GM12801 (cell line): Measurements from ENCODE around the gene KCNG2.

Experiments
- CTCF ChIP-seq: IDR thresholded peaks from one replicate; pipeline ENCODE4 v1.5.1; 2011; ENCODE audit warnings: control low read depth; ENCODE audit not compliant: insufficient read length; ENCODE audit errors: extremely low read depth

Gene KCNG2

GRCh38 chr18:79927607-79928562, 130.1 kb downstream of the KCNG2 start:
- no peak for TF ChIP-seq CTCF

- TF ChIP-seq CTCF, result no peak
Observed at GRCh38 chr18:79928563-79928960, 130.8 kb downstream of the KCNG2 start.

- no peak for TF ChIP-seq CTCF
Observed at GRCh38 chr18:79930020-79930642, 132.4 kb downstream of the KCNG2 start.

GRCh38 chr18:79931475-79931874, 133.7 kb downstream of the KCNG2 start:
- TF ChIP-seq CTCF, result no peak

GRCh38 chr18:79932907-79933306, 135.2 kb downstream of the KCNG2 start:
- TF ChIP-seq CTCF, result no peak

GRCh38 chr18:79933765-79934164, 136.0 kb downstream of the KCNG2 start:
- no peak for TF ChIP-seq CTCF

- TF ChIP-seq CTCF, result no peak
Observed at GRCh38 chr18:79934311-79935097, 136.8 kb downstream of the KCNG2 start.
